Vagina (tissue), 2 donors: ENCODE data around the gene RASAL2.
"Not testable (repeated sequence)": the region's sequence is repeated elsewhere in the genome, so short reads cannot be mapped to it uniquely, and the experiment has no call there.

Experiments used
- CTCF ChIP-seq, 3 experiments: fragments of 450-650 bp in 2 of 3; fragments of 200-600 bp in 1 of 3; sonication (generic) in 1 of 3; IDR thresholded peaks; one replicate each; pipeline ENCODE4 v1.5.1; 2017 to 2019; ENCODE audit warnings: antibody characterized with exemption in 3 of 3, mild to moderate bottlenecking in 2 of 3, moderate library complexity in 2 of 3
- POLR2AphosphoS5 ChIP-seq, 2 donors: sonication (generic); formaldehyde crosslinking; IDR thresholded peaks; one replicate each; pipeline ENCODE4 v1.9.0; 2017; ENCODE audit warnings: antibody characterized with exemption in 2 of 2, mild to moderate bottlenecking in 2 of 2, low read depth in 1 of 2; ENCODE audit not compliant: insufficient read depth in 1 of 2

- not testable (repeated sequence) for TF ChIP-seq CTCF (IDR thresholded peaks at IDR 0.05); POLR2AphosphoS5 (IDR thresholded peaks at IDR 0.05; ENCODE audit: insufficient read depth in 1 of 2, low read depth in 1 of 2)
These were observed 258.0 kb downstream of the RASAL2 start for GRCh38 chr1:178351911-178352310.
